Mesodermal cell (in vitro differentiated cells): ENCODE measurements around the gene MAEA.

Experiments used
- H3K27ac ChIP-seq: 2 replicates; pipeline ENCODE4 v1.7.0; 2013; ENCODE audit warnings: mild to moderate bottlenecking, low read depth, low read length, moderate library complexity; ENCODE audit not compliant: severe bottlenecking
- H3K36me3 ChIP-seq: 2 replicates; pipeline ENCODE4 v1.7.1; 2013; ENCODE audit warnings: mild to moderate bottlenecking, low read length, moderate library complexity; ENCODE audit not compliant: control insufficient read depth, insufficient read depth
- H3K4me1 ChIP-seq: one replicate; pipeline ENCODE4 v1.7.1; 2013; ENCODE audit warnings: mild to moderate bottlenecking, low read length; ENCODE audit not compliant: insufficient read depth, control insufficient read depth, poor library complexity, severe bottlenecking
- H3K4me3 ChIP-seq: 2 replicates; pipeline ENCODE4 v1.7.0; 2013; ENCODE audit warnings: low read length, control low read depth, mild to moderate bottlenecking; ENCODE audit not compliant: insufficient read depth, poor library complexity, severe bottlenecking; ENCODE audit errors: extremely low read depth
- H3K9me3 ChIP-seq: 2 replicates; pipeline ENCODE4 v1.7.1; 2013; ENCODE audit warnings: mild to moderate bottlenecking, low read length, moderate library complexity; ENCODE audit not compliant: control insufficient read depth
- WGBS, 2 experiments: methylation state at CpG; one replicate each; pipeline ENCODE4 v1.1.5; 2013; ENCODE audit warnings: missing lambda C conversion rate in 2 of 2; ENCODE audit not compliant: insufficient coverage in 2 of 2; 5-methylcytosine and 5-hydroxymethylcytosine counted together

The MAEA gene

GRCh38 chr4:1365271-1366178 is 75.8 kb downstream of the MAEA start:
- no peaks in the 10 kb centered on the region for H3K9me3 ChIP-seq
- 90% methylated on average over 16 to 19 of the region's 25 CpGs for WGBS, 2 experiments
- H3K27ac ChIP-seq, result no peak overlapping the region
- peaks cover 20% of the 10 kb centered on the region for H3K36me3 ChIP-seq
- H3K4me1 ChIP-seq, result peaks cover 2% of the 10 kb centered on the region
- no peak overlapping the region for H3K4me3 ChIP-seq

- H3K4me3 ChIP-seq, result no peak overlapping the region
- WGBS, 2 experiments, result 94 to 95% methylated on average over 32 to 33 of the region's 35 CpGs
- H3K4me1 ChIP-seq, result no peaks in the 10 kb centered on the region
- no peak overlapping the region for H3K27ac ChIP-seq
- H3K36me3 ChIP-seq, result peaks cover 13% of the 10 kb centered on the region
- no peaks in the 10 kb centered on the region for H3K9me3 ChIP-seq
These were observed 76.9 kb downstream of the MAEA start for GRCh38 chr4:1366371-1367229.

DNA sequence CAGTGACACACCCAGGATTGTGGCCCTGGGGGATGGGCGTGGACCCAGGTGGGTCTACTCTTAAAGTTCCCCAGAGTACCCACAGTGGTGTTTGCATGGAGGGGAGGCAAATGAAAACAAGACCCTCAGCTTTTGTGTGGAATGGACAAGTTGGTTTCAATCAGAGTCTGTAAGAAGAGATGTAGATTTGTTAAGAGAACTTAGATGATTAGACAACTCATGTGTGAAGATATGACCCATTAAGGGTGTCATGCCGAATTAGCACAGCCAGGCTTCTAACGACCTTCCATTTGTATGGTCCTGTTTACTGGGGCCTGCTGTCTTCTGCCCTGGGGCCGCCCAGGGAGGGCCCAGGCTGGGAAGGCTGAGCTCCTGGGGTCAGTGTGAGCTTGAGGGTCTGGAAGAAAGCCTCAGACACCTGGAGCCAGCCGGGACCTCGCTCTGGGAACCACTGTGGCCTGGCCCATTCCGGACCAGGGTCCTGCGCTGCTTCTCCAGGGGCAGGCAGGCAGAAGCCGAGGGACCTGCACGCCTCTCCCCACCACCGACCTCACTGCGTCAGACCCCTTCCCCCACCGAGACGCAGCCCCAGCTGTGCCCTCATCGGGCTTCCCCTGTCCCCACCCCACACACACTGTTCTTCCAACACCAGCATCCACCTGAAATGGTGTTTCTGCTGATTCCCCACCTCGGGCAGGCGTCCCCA is 77.7 kb downstream of the MAEA start:
- Histone ChIP-seq H3K4me1 (no peaks in the 10 kb centered on the region), H3K9me3 (no peaks in the 10 kb centered on the region), H3K27ac (no peak overlapping the region), H3K36me3 (peaks cover 13% of the 10 kb centered on the region), H3K4me3 (no peak overlapping the region)
- 89 to 94% methylated on average over 13 to 15 of the region's 17 CpGs for WGBS, 2 experiments

- no peak overlapping the region for H3K4me3 ChIP-seq
- H3K4me1 ChIP-seq, result no peaks in the 10 kb centered on the region
- H3K27ac ChIP-seq, result no peak overlapping the region
- H3K36me3 ChIP-seq, result peaks cover 13% of the 10 kb centered on the region
- WGBS, 2 experiments, result 87 to 88% methylated on average over 10 of the region's 10 CpGs
- H3K9me3 ChIP-seq, result no peaks in the 10 kb centered on the region
These were observed 78.2 kb downstream of the MAEA start for GRCh38 chr4:1367936-1368289.

- Histone ChIP-seq H3K36me3 (peaks cover 17% of the 10 kb centered on the region), H3K4me3 (no peak overlapping the region), H3K9me3 (no peaks in the 10 kb centered on the region), H3K4me1 (no peaks in the 10 kb centered on the region), H3K27ac (no peak overlapping the region)
- 92 to 95% methylated on average over 20 to 22 of the region's 24 CpGs for WGBS, 2 experiments
These were observed 78.9 kb downstream of the MAEA start for GRCh38 chr4:1368421-1369090.

- Histone ChIP-seq H3K27ac (no peak overlapping the region), H3K4me1 (no peaks in the 10 kb centered on the region), H3K4me3 (no peak overlapping the region), H3K36me3 (peaks cover 17% of the 10 kb centered on the region), H3K9me3 (no peaks in the 10 kb centered on the region)
- 90 to 92% methylated on average over 18 of the region's 18 CpGs for WGBS, 2 experiments
These were observed 79.4 kb downstream of the MAEA start for GRCh38 chr4:1369091-1369450.

DNA sequence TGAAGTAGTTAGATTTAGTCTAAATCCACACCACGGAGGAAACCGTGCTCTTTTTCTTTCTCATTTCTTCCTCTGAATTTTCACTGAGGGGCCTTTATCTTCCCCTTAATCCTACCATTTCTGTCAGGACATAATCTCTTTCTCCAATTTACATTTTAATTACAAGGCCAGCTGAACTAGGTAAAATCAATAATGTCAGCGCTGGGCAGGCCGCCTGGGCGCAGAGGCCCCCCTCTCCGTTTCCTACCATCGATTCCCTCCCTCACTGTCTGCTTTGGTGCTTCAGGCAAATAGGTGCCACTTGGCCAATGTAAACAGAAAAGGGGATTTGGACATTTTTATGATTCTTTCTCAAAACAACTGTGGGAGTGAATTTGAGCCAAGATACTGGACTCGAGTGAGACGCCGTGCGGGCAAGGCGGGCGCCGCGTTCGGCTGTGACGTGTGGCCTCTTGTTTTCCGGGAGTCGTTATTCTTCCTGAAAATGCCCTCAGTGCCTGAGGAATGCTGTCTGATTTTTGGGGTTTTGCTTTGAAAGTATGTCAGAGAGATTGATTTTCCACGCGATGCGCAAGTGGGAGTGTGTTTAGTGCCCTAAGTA is 79.9 kb downstream of the MAEA start:
- Histone ChIP-seq H3K36me3 (peaks cover 15% of the 10 kb centered on the region), H3K4me1 (no peaks in the 10 kb centered on the region), H3K27ac (no peak overlapping the region), H3K4me3 (no peak overlapping the region), H3K9me3 (no peaks in the 10 kb centered on the region)
- 96 to 97% methylated on average over 17 to 22 of the region's 22 CpGs for WGBS, 2 experiments

GRCh38 chr4:1370321-1371124 is 80.8 kb downstream of the MAEA start:
- H3K4me3 ChIP-seq, result no peak overlapping the region
- no peaks in the 10 kb centered on the region for H3K9me3 ChIP-seq
- no peaks in the 10 kb centered on the region for H3K4me1 ChIP-seq
- no peak overlapping the region for H3K27ac ChIP-seq
- peaks cover 18% of the 10 kb centered on the region for H3K36me3 ChIP-seq
- 95 to 97% methylated on average over 26 to 27 of the region's 29 CpGs for WGBS, 2 experiments

DNA sequence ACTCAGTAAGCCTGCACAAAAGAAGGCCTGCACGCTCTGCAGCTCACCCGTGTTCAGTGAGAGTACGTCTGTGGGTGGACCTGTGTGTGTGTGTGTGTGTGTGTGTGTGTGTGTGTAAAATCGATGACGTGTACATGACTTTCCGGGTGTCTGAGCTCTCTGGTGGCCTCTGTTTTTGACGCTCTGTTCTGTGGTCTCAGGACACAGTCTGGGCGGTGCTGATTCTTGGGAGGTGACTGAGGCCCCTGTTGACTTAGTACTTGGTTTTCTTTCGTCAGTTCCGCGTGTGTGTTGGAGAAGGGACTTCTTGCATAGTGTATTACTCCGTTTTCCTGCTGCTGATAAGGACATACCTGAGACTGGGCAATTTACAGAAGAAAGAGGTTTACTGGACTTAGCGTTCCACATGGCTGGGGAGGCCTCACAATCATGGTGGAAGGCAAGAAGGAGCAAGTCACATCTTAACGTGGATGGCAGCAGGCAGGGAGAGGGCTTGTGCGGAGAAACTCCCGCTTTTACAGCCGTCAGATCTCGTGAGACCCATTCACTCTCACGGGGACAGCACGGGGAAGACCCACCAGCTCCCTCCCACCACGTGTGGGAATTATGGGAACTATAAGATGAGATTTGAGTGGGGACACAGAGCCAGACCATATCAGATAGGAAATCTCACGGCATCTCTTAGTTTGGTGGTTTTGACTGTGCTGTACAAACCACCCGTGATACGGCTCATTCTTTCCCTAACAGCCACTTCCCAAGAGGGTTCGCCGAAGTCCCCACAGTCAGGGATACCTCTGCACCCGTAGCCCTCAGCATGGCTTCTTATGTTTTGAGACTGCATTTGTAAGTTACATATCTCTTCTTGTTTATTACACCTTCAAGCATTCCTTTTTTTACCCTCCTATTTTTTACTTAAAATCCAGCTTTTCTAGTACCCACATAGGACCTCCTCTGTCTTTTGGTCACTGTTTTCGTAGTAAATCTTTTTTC is 81.8 kb downstream of the MAEA start:
- H3K4me3 ChIP-seq, result no peak overlapping the region
- peaks cover 13% of the 10 kb centered on the region for H3K36me3 ChIP-seq
- no peak overlapping the region for H3K27ac ChIP-seq
- no peaks in the 10 kb centered on the region for H3K4me1 ChIP-seq
- H3K9me3 ChIP-seq, result no peaks in the 10 kb centered on the region
- 90 to 96% methylated on average over 23 to 25 of the region's 28 CpGs for WGBS, 2 experiments
